ENCODE results near the gene ASCL5. TPM values are rescaled to one million over a fixed set of nuclear protein-coding genes. Genes with fewer than 3 reads are reported as not detected.

The ASCL5 gene
- total RNA-seq, 1 donor from 2014 or later = not detected

DNA sequence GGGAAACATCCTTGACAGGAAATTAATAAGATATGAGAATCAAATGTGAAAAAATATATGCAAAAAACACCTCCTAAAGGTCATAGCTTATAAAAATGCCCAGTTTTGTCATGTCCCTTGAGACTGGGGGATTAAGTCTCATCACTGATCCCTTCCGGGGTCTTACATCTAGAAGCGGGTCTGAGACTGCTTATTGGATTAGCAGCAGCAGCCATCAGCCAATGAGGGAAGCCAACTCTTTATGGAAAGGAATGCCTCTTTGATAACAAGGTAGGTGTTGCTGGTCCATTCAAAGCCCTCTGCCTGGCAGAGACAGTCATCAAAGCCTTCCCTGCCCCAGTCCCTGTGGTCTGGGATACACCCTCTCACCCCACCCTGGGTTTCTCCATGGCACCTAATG, 10.9 kb downstream of the ASCL5 start:
- Mint-ChIP-seq H3K36me3 (ENCODE audit: low read depth) (no peaks in the 10 kb centered on the region), H3K27ac (ENCODE audit: unreplicated experiment) (no peak overlapping the region), H3K4me1 (ENCODE audit: low read depth) (peaks cover 4% of the 10 kb centered on the region), H3K9me3 (ENCODE audit: low read depth) (no peaks in the 10 kb centered on the region), H3K4me3 (ENCODE audit: unreplicated experiment) (no peak overlapping the region), H3K27me3 (ENCODE audit: low read depth) (peaks cover 4% of the 10 kb centered on the region)
- TF ChIP-seq, protein P1, sequence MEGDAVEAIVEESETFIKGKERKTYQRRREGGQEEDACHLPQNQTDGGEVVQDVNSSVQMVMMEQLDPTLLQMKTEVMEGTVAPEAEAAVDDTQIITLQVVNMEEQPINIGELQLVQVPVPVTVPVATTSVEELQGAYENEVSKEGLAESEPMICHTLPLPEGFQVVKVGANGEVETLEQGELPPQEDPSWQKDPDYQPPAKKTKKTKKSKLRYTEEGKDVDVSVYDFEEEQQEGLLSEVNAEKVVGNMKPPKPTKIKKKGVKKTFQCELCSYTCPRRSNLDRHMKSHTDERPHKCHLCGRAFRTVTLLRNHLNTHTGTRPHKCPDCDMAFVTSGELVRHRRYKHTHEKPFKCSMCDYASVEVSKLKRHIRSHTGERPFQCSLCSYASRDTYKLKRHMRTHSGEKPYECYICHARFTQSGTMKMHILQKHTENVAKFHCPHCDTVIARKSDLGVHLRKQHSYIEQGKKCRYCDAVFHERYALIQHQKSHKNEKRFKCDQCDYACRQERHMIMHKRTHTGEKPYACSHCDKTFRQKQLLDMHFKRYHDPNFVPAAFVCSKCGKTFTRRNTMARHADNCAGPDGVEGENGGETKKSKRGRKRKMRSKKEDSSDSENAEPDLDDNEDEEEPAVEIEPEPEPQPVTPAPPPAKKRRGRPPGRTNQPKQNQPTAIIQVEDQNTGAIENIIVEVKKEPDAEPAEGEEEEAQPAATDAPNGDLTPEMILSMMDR (IDR thresholded peaks at IDR 0.05) = no peak
- no peak for DNase-seq (ENCODE audit: low spot score)

DNA sequence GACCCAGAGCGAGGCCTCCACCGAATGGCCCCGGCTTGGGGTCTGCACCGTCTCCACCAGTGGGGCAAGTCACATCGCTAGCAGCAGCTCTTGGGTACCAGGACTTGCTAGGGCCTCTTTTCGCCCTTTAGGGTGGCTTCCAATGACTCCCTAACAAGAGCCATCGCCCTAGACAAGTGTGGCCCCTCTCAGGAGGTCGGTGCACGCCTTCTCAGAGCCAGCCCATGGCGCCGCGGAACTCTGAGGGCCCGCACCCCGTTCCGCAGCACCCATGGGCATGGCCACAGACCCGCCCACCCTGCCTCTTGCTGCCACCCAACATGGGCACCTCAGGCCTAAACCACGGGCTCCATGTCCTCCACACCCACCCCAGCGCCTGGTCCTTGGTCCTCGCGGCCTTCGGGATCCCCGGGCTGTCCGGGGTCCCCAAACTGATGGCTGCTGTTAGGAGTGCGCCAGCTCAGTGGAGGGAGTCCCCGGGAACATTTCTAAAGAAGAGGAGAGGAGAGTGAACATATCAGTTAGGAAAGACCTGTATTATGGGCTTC, 11.5 kb downstream of the ASCL5 start:
- Mint-ChIP-seq H3K4me1 (ENCODE audit: low read depth) (peaks cover 8% of the 10 kb centered on the region), H3K9me3 (ENCODE audit: low read depth) (no peaks in the 10 kb centered on the region), H3K27me3 (ENCODE audit: low read depth) (peaks cover 5% of the 10 kb centered on the region), H3K4me3 (ENCODE audit: unreplicated experiment) (peak overlapping the region; percentile 9), H3K27ac (ENCODE audit: unreplicated experiment) (no peak overlapping the region), H3K36me3 (ENCODE audit: low read depth) (no peaks in the 10 kb centered on the region)
- DNase-seq (ENCODE audit: low spot score) = no peak
- TF ChIP-seq, protein P1 (IDR thresholded peaks at IDR 0.05) = no peak

DNA sequence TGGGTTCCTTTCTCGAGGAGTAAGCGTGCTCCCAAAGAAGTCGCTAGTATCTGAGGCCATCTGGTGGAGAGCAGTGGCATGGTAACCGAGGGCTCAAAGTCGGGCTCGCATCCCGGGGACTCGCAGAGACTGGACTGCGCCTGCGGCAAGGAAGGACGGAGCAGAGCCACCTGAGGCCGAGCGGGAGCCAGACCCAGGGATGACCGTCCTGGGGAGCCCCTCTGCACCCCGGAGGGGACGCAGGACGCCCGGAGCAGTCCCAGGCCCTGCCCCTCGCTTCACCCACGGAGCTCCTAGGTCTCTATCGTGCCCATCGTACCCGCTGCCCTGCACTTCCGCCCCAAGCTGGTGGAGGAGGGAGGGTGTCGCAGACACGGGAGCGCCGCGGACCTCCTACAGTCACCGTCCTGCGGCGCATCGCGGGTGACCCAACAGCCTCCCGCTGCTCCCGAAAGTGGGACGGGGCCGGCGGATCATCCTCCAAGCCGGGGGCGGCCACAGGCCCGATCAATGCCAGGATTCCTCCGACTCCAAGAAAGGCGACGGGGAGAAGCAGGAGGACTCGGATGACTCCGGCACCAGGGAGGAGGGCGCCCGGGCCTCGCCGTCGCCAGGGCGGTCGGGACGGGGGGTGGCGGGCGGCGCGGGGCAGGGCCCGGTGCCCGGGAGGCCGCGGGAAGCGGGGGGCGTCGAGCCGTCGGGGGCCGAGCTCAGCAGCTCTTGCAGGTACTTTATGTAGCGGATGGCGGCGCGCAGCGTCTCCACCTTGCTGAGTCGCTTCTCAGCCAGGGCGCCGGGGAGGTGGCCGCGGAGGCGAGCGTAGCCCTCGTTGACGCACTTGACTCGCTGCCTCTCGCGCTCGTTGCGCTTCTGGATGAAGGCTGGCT, 12.5 kb downstream of the ASCL5 start:
- H3K27me3 Mint-ChIP-seq (ENCODE audit: low read depth) = peaks cover 3% of the 10 kb centered on the region

DNA sequence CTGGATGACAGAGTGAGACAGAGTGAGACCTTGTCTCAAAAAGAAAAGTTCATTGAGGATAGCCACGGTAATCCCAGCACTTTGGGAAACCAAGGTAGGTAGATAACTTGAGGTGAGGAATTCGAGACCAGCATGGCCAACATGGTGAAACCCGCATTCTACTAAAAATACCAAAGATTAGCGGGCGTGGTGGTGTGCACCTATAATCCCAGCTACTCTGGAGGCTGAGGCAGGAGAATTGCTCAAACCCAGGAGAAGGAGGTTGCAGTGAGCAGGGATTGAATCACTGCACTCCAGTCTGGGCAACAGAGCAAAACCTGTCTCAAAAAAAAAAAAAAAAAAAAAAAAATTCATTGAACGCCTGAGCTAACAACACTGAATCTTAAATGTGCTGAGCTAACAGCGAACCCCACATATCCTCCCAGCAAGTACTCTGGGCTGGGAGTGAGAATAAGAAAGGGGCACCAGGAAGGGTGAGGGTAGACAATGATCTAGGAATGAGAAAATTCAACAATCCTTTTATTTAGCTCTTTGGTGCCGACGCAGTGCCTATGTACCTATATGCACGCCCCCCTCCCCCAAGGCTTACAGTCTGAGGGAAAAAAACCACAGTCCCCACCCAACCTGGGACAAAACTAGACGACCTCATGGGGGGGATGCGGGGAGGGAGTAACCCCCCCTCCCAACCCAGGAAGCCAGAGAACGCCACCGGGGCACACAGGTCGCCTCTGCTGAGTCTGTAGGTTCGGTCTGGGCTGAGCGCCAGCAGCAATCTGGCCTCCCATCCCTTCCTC, 13.3 kb downstream of the ASCL5 start:
- Mint-ChIP-seq H3K36me3 (ENCODE audit: low read depth) (no peaks in the 10 kb centered on the region), H3K9me3 (ENCODE audit: low read depth) (no peaks in the 10 kb centered on the region), H3K4me3 (ENCODE audit: unreplicated experiment) (peak overlapping the region; percentile 85), H3K27me3 (ENCODE audit: low read depth) (peaks cover 3% of the 10 kb centered on the region), H3K4me1 (ENCODE audit: low read depth) (peaks cover 8% of the 10 kb centered on the region), H3K27ac (ENCODE audit: unreplicated experiment) (peak overlapping the region; percentile 77)
- no peak for DNase-seq (ENCODE audit: low spot score)
- TF ChIP-seq, protein P1 (IDR thresholded peaks at IDR 0.05) = no peak

More for the DNA sequence above, 12.5 kb downstream of the ASCL5 start:
- Mint-ChIP-seq H3K4me1 (ENCODE audit: low read depth) (peaks cover 8% of the 10 kb centered on the region), H3K4me3 (ENCODE audit: unreplicated experiment) (peak overlapping the region; percentile 85), H3K9me3 (ENCODE audit: low read depth) (no peaks in the 10 kb centered on the region), H3K27ac (ENCODE audit: unreplicated experiment) (peak overlapping the region; percentile 77), H3K36me3 (ENCODE audit: low read depth) (no peaks in the 10 kb centered on the region)
- DNase-seq (ENCODE audit: low spot score) = no peak
- TF ChIP-seq, protein P1 (IDR thresholded peaks at IDR 0.05) = peak; percentile 90

DNA sequence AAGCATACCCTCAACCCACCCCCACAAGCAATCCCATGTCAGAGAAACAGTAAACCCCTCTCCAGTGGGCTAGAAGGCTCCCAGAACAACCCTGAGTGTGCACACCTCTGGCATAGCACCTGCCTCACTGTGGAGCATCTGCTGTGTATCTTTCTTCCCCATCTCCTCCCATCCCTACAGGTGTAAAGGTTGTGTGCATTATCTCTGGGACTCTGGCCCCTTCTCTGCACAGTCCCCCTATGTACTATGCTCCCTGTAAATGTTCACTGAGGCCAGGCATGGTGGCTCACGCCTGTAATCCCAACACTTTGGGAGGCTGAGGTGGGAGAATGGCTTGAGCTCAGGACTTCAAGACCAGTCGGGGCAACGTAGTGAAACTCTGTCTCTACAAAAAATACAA, 14.1 kb downstream of the ASCL5 start:
- Mint-ChIP-seq H3K36me3 (ENCODE audit: low read depth) (no peaks in the 10 kb centered on the region), H3K4me1 (ENCODE audit: low read depth) (peaks cover 8% of the 10 kb centered on the region), H3K27me3 (ENCODE audit: low read depth) (peaks cover 3% of the 10 kb centered on the region), H3K4me3 (ENCODE audit: unreplicated experiment) (no peak overlapping the region), H3K27ac (ENCODE audit: unreplicated experiment) (no peak overlapping the region), H3K9me3 (ENCODE audit: low read depth) (no peaks in the 10 kb centered on the region)
- TF ChIP-seq, protein P1 (IDR thresholded peaks at IDR 0.05) = no peak
- no peak for DNase-seq (ENCODE audit: low spot score)
